Cardiac muscle cell (in vitro differentiated cells and primary cell): Measurements from ENCODE around the gene C16orf86. TPM values are rescaled to one million over a fixed set of nuclear protein-coding genes. Genes with fewer than 3 reads are reported as not detected.
A peak's percentile ranks its signal among the peaks of the same experiment; 100 is the strongest.

Experiments used
- DNase-seq, 2 donors: peaks; one replicate each; pipeline versions ENCODE4 v3.0.0 to v3.0.0-alpha.2; 2010 to 2017; ENCODE audit warnings: low read depth in 1 of 2, low spot score in 1 of 2
- H3K27ac ChIP-seq: fragments of 200-600 bp; sonication (generic); 2 replicates; pipeline ENCODE4 v1.5.1; 2016
- H3K27me3 ChIP-seq: fragments of 200-600 bp; sonication (generic); 2 replicates; pipeline ENCODE4 v1.6.0; 2016; ENCODE audit warnings: control low read depth
- H3K36me3 ChIP-seq: fragments of 200-600 bp; sonication (generic); 2 replicates; pipeline ENCODE4 v1.5.1; 2016; ENCODE audit warnings: control low read depth
- H3K4me1 ChIP-seq: fragments of 200-600 bp; sonication (generic); 2 replicates; pipeline ENCODE4 v1.8.1; 2017; ENCODE audit warnings: low read depth, mild to moderate bottlenecking, mixed run types
- H3K4me3 ChIP-seq: fragments of 200-600 bp; sonication (generic); 2 replicates; pipeline ENCODE4 v1.5.1; 2016; ENCODE audit warnings: mild to moderate bottlenecking
- H3K9me3 ChIP-seq: fragments of 200-600 bp; sonication (generic); 2 replicates; pipeline ENCODE4 v1.5.1; 2017; ENCODE audit warnings: low read depth, mild to moderate bottlenecking, control low read depth
- CTCF ChIP-seq: IDR thresholded peaks from 2 replicates; pipeline ENCODE4 v1.5.1; 2012; ENCODE audit warnings: low read depth, mild to moderate bottlenecking, low read length
- polyA plus RNA-seq: library from polyadenylated mRNA; unstranded; fragments of >200 nt; fragmentation: Nextera tagmentation; extraction: Ambion mirVana; gene quantifications from 2 replicates; pipeline ENCODE4 v1.2.1, GENCODE V29; 2016
- total RNA-seq: library from RNA; depleted of rRNA; stranded (reverse); fragments of >200 nt; gene quantifications from 2 replicates; pipeline ENCODE4 v1.2.3, GENCODE V29; 2016

Gene C16orf86
- total and polyA plus RNA-seq, 2 experiments from 2014 or later, result 5.1 to 13.0 TPM

- no peak for TF ChIP-seq CTCF
- no peak overlapping the region for H3K27ac ChIP-seq
- H3K4me1 ChIP-seq, result no peaks in the 10 kb centered on the region
- no peak for DNase-seq
- H3K9me3 ChIP-seq, result no peaks in the 10 kb centered on the region
- no peak overlapping the region for H3K4me3 ChIP-seq
- H3K36me3 ChIP-seq, result no peaks in the 10 kb centered on the region
- H3K27me3 ChIP-seq, result peaks cover 76% of the 10 kb centered on the region
These were observed 5.7 kb downstream of the C16orf86 start for GRCh38 chr16:67672306-67672705.

DNA sequence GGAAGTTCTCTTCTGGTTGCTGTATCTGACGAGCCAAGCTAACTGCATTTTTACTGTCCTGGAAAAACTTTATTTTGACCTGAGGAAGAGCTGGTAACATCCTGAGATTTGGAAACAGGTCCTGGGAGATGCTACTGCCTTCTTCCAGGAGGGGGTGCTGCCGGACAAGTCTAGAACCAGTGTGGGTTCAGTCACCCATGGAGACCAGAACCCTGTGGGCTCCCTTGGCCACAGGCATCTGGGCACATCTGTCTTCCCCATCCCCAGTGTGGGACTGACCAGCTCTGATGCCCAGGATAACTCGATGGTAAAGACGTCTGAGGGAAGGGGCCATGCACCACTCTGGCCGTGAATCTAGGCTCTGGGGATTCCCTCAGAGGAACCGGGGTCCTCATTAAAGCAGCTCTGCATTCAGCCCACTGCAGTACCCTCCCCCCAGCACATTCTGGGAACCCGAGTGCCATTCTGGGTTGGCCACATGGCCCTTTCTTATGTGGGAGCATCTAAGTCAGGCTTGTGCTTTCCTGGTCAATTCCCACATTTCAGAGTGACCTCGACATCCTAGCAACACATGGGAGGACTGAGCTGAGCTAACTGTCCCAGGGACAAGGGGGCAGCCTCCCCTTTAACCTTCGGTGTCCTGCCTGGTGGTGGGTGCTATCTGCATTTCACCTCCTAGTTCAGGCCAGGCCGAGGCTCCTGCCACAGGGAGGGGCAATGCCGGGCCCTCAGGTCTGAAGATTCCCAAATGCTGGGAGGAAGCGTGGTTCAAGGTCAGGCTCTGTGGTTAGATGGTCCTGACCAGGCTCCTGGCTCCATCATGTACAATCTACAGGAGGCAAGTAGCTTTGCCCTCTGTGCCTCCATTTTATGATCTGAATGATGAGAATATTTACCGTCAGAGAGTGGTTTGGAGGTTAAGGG, 6.4 kb downstream of the C16orf86 start:
- Histone ChIP-seq H3K4me3 (no peak overlapping the region), H3K27ac (no peak overlapping the region), H3K9me3 (no peaks in the 10 kb centered on the region), H3K4me1 (no peaks in the 10 kb centered on the region), H3K36me3 (no peaks in the 10 kb centered on the region), H3K27me3 (peaks cover 83% of the 10 kb centered on the region)
- TF ChIP-seq CTCF, result peak; percentile 87
- DNase-seq, result peak; percentile 68 to 84

- DNase-seq, result peak in 1 of 2 donors; percentile 80
- Histone ChIP-seq H3K4me1 (no peaks in the 10 kb centered on the region), H3K9me3 (no peaks in the 10 kb centered on the region), H3K27ac (no peak overlapping the region), H3K4me3 (no peak overlapping the region), H3K36me3 (no peaks in the 10 kb centered on the region), H3K27me3 (peaks cover 89% of the 10 kb centered on the region)
- no peak for TF ChIP-seq CTCF
These were observed 7.3 kb downstream of the C16orf86 start for GRCh38 chr16:67673712-67674580.

DNA sequence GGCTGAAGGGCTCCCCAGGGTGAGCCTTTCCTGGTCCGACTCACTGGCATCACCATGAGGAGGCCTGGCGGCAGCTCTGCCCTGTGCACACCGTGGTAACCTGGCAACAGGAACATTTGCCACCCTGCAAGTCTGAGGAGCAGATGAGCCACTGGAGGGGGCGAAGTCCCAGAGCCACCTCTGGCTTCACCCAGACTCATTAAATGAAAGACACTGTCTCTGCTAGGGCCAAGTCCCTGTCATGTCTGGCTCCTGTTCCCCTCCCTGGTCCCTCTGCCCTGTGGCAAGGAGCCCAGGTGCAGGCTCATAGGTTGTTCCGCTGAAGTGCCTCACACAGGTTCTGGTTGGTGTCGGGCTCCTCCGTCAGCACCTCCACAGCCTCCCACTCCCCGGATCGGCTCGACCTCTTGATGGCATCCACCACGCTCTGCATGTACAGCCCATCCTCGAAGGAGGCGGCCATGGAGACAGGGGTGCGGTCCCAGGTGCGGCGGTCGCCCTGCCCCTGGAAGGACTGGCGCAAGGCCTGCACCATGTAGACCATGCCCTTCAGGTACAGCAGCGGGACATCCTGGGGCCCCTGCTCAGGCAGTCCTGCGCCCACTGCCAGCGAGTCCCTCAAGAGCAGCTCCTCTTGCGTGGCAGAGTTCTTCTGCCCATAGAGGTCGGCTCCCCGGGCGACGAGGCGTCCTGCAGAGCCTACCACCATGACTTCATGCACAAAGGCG, 8.4 kb downstream of the C16orf86 start:
- Histone ChIP-seq H3K36me3 (no peaks in the 10 kb centered on the region), H3K27me3 (peaks cover 87% of the 10 kb centered on the region), H3K4me3 (no peak overlapping the region), H3K9me3 (no peaks in the 10 kb centered on the region), H3K4me1 (no peaks in the 10 kb centered on the region), H3K27ac (no peak overlapping the region)
- no peak for DNase-seq
- TF ChIP-seq CTCF, result no peak

GRCh38 chr16:67675579-67675935, 8.9 kb downstream of the C16orf86 start:
- H3K27ac ChIP-seq, result no peak overlapping the region
- H3K9me3 ChIP-seq, result no peaks in the 10 kb centered on the region
- no peak for TF ChIP-seq CTCF
- H3K4me1 ChIP-seq, result no peaks in the 10 kb centered on the region
- H3K36me3 ChIP-seq, result no peaks in the 10 kb centered on the region
- no peak overlapping the region for H3K4me3 ChIP-seq
- H3K27me3 ChIP-seq, result peaks cover 87% of the 10 kb centered on the region
- DNase-seq, result no peak
